HG03095 (cell line): ENCODE data around the gene LPP.

Experiments
- ATAC-seq: cut with Tn5 transposase; IDR thresholded peaks from one replicate; pipeline ENCODE4 v1.9.1; 2021; ENCODE audit warnings: moderate library complexity; ENCODE audit not compliant: unreplicated experiment

LPP gene

GRCh38 chr3:188925376-188925775, 771.4 kb downstream of the LPP start:
- ATAC-seq, result no peak

- ATAC-seq, result no peak
Measured at GRCh38 chr3:188926111-188926510, 772.2 kb downstream of the LPP start.

GRCh38 chr3:188926741-188927511, 773.0 kb downstream of the LPP start:
- ATAC-seq, result no peak

GRCh38 chr3:188927971-188928370, 774.0 kb downstream of the LPP start:
- ATAC-seq, result no peak

GRCh38 chr3:188929137-188929536, 775.2 kb downstream of the LPP start:
- ATAC-seq, result no peak

GRCh38 chr3:188931036-188931435, 777.1 kb downstream of the LPP start:
- ATAC-seq, result no peak

- ATAC-seq, result no peak
Measured at GRCh38 chr3:188931531-188931930, 777.6 kb downstream of the LPP start.

- ATAC-seq, result no peak
Measured at GRCh38 chr3:188934989-188935388, 781.0 kb downstream of the LPP start.

GRCh38 chr3:188936597-188937107, 782.7 kb downstream of the LPP start:
- no peak for ATAC-seq

- no peak for ATAC-seq
Measured at GRCh38 chr3:188937389-188937788, 783.4 kb downstream of the LPP start.

GRCh38 chr3:188938999-188939398, 785.0 kb downstream of the LPP start:
- no peak for ATAC-seq

- no peak for ATAC-seq
Measured at GRCh38 chr3:188939814-188940572, 786.0 kb downstream of the LPP start.
